Measurements from ENCODE around the gene MINDY2.
A peak's percentile ranks its signal among the peaks of the same experiment; 100 is the strongest.

The MINDY2 gene

GRCh38 chr15:58742819-58743502 lies 28.1 kb upstream of the MINDY2 start:
- H3K4me1 ChIP-seq (ENCODE audit: control extremely low read depth in 1 of 4, control insufficient read depth in 4 of 4, insufficient read depth in 4 of 4, low read length in 3 of 4): peaks cover under 1 to 40% (median 16%) of the 10 kb centered on the region in 4 experiments
- no peak overlapping the region for H3K27ac ChIP-seq (ENCODE audit: insufficient read depth in 1 of 2, low read depth in 1 of 2, low read length in 2 of 2, poor library complexity in 1 of 2, severe bottlenecking in 2 of 2)
- no peak for DNase-seq
- WGBS (ENCODE audit: insufficient coverage): 88% methylated on average over 5 of the region's 5 CpGs
- H3K9me3 ChIP-seq (ENCODE audit: control extremely low read depth in 1 of 5, control insufficient read depth in 4 of 5, insufficient read depth in 2 of 5, low read depth in 1 of 5, low read length in 4 of 5): no peaks in the 10 kb centered on the region
- H3K4me3 ChIP-seq (ENCODE audit: control insufficient read depth in 1 of 7, extremely low read depth in 1 of 7, insufficient read depth in 4 of 7, low read depth in 2 of 7, low read length in 6 of 7): no peak overlapping the region
- CTCF ChIA-PET: interaction anchor here (0.6 kb wide), 1 partner anchor 46 kb away, joined by 3 read pairs; no protein-coding TSS in a partner anchor
- no peaks in the 10 kb centered on the region for H3K27me3 ChIP-seq (replicated peaks in 2 of 5; ENCODE audit: control insufficient read depth in 4 of 5, insufficient read depth in 5 of 5, low read length in 4 of 5)
- no peaks in the 10 kb centered on the region for H3K36me3 ChIP-seq (ENCODE audit: control insufficient read depth in 4 of 4, insufficient read depth in 4 of 4, low read length in 3 of 4)
- POLR2A ChIA-PET: interaction anchor here (0.6 kb wide), 1 partner anchor 1153 kb away, joined by 4 read pairs; no protein-coding TSS in a partner anchor

- no peak overlapping the region for H3K27ac ChIP-seq (ENCODE audit: insufficient read depth in 1 of 2, low read depth in 1 of 2, low read length in 2 of 2, poor library complexity in 1 of 2, severe bottlenecking in 2 of 2)
- no peaks in the 10 kb centered on the region for H3K36me3 ChIP-seq (ENCODE audit: control insufficient read depth in 4 of 4, insufficient read depth in 4 of 4, low read length in 3 of 4)
- no peaks in the 10 kb centered on the region for H3K27me3 ChIP-seq (replicated peaks in 2 of 5; ENCODE audit: control insufficient read depth in 4 of 5, insufficient read depth in 5 of 5, low read length in 4 of 5)
- 100% methylated on average over 1 of the region's 1 CpG for WGBS (ENCODE audit: insufficient coverage)
- POLR2A ChIA-PET: no interaction called here
- no peak overlapping the region for H3K4me3 ChIP-seq (ENCODE audit: control insufficient read depth in 1 of 7, extremely low read depth in 1 of 7, insufficient read depth in 4 of 7, low read depth in 2 of 7, low read length in 6 of 7)
- CTCF ChIA-PET: no interaction called here
- no peaks in the 10 kb centered on the region for H3K9me3 ChIP-seq (ENCODE audit: control extremely low read depth in 1 of 5, control insufficient read depth in 4 of 5, insufficient read depth in 2 of 5, low read depth in 1 of 5, low read length in 4 of 5)
- H3K4me1 ChIP-seq (ENCODE audit: control extremely low read depth in 1 of 4, control insufficient read depth in 4 of 4, insufficient read depth in 4 of 4, low read length in 3 of 4): peaks cover 5 to 35% (median 25%) of the 10 kb centered on the region in 4 experiments
- DNase-seq: no peak
Measured at GRCh38 chr15:58746174-58746573, 24.9 kb upstream of the MINDY2 start.

GRCh38 chr15:58748040-58748851 lies 22.9 kb upstream of the MINDY2 start:
- H3K27me3 ChIP-seq (replicated peaks in 2 of 5; ENCODE audit: control insufficient read depth in 4 of 5, insufficient read depth in 5 of 5, low read length in 4 of 5): no peaks in the 10 kb centered on the region
- 0% methylated on average over 6 of the region's 14 CpGs for WGBS (ENCODE audit: insufficient coverage)
- peak in 2 of 3 donors; percentile 31 to 43 for DNase-seq
- H3K36me3 ChIP-seq (ENCODE audit: control insufficient read depth in 4 of 4, insufficient read depth in 4 of 4, low read length in 3 of 4): no peaks in the 10 kb centered on the region
- H3K27ac ChIP-seq (ENCODE audit: insufficient read depth in 1 of 2, low read depth in 1 of 2, low read length in 2 of 2, poor library complexity in 1 of 2, severe bottlenecking in 2 of 2): peak overlapping the region; percentile 75 to 93
- no peaks in the 10 kb centered on the region for H3K9me3 ChIP-seq (ENCODE audit: control extremely low read depth in 1 of 5, control insufficient read depth in 4 of 5, insufficient read depth in 2 of 5, low read depth in 1 of 5, low read length in 4 of 5)
- ChIA-PET POLR2A (no interaction called here), CTCF (interaction anchor here (1.0 kb wide), 1 partner anchor 9 kb away, joined by 3 read pairs; no protein-coding TSS in a partner anchor)
- H3K4me1 ChIP-seq (ENCODE audit: control extremely low read depth in 1 of 4, control insufficient read depth in 4 of 4, insufficient read depth in 4 of 4, low read length in 3 of 4): peaks cover 5 to 40% (median 25%) of the 10 kb centered on the region in 4 experiments
- H3K4me3 ChIP-seq (ENCODE audit: control insufficient read depth in 1 of 7, extremely low read depth in 1 of 7, insufficient read depth in 4 of 7, low read depth in 2 of 7, low read length in 6 of 7): peak overlapping the region; percentile 76 to 99 (median 94)

GRCh38 chr15:58748852-58749531 lies 22.1 kb upstream of the MINDY2 start:
- Histone ChIP-seq H3K4me1 (ENCODE audit: control extremely low read depth in 1 of 4, control insufficient read depth in 4 of 4, insufficient read depth in 4 of 4, low read length in 3 of 4) (peaks cover 5 to 40% (median 25%) of the 10 kb centered on the region in 4 experiments), H3K27me3 (replicated peaks in 2 of 5; ENCODE audit: control insufficient read depth in 4 of 5, insufficient read depth in 5 of 5, low read length in 4 of 5) (no peaks in the 10 kb centered on the region), H3K4me3 (ENCODE audit: control insufficient read depth in 1 of 7, extremely low read depth in 1 of 7, insufficient read depth in 4 of 7, low read depth in 2 of 7, low read length in 6 of 7) (peak overlapping the region; percentile 76 to 99 (median 94)), H3K9me3 (ENCODE audit: control extremely low read depth in 1 of 5, control insufficient read depth in 4 of 5, insufficient read depth in 2 of 5, low read depth in 1 of 5, low read length in 4 of 5) (no peaks in the 10 kb centered on the region), H3K36me3 (ENCODE audit: control insufficient read depth in 4 of 4, insufficient read depth in 4 of 4, low read length in 3 of 4) (no peaks in the 10 kb centered on the region), H3K27ac (ENCODE audit: insufficient read depth in 1 of 2, low read depth in 1 of 2, low read length in 2 of 2, poor library complexity in 1 of 2, severe bottlenecking in 2 of 2) (peak overlapping the region; percentile 75 to 93)
- WGBS (ENCODE audit: insufficient coverage): under 1% methylated on average over 66 of the region's 81 CpGs
- ChIA-PET CTCF (interaction anchor here (1.4 to 2.5 kb wide), 2 partner anchors 12 to 22 kb away, joined by 6 to 13 read pairs; partner anchors contain the start of gene MINDY2), POLR2A (interaction anchor here (2.1 kb wide), 1 partner anchor 22 kb away, joined by 11 read pairs; the partner anchor contains the start of gene MINDY2)
- DNase-seq: peak; percentile 34 to 71 (median 60)

GRCh38 chr15:58749532-58750337 lies 21.4 kb upstream of the MINDY2 start, which contains the start of gene ADAM10:
Gene ADAM10 (minus strand): TSS chr15:58749707. CDS start chr15:58749534, 173 bp downstream.
- H3K4me3 ChIP-seq (ENCODE audit: control insufficient read depth in 1 of 7, extremely low read depth in 1 of 7, insufficient read depth in 4 of 7, low read depth in 2 of 7, low read length in 6 of 7): peak within 1 kb of the TSS; percentile 83 to 99 (median 94)
- no peaks in the 10 kb centered on the region for H3K27me3 ChIP-seq (replicated peaks in 2 of 5; ENCODE audit: control insufficient read depth in 4 of 5, insufficient read depth in 5 of 5, low read length in 4 of 5)
- POLR2A ChIA-PET: interaction anchor here (0.5 to 2.1 kb wide), 4 partner anchors 13 to 889 kb away, joined by 3 to 11 read pairs (median 4); partner anchors contain the start of gene MINDY2
- no peaks in the 10 kb centered on the region for H3K36me3 ChIP-seq (ENCODE audit: control insufficient read depth in 4 of 4, insufficient read depth in 4 of 4, low read length in 3 of 4)
- H3K9me3 ChIP-seq (ENCODE audit: control extremely low read depth in 1 of 5, control insufficient read depth in 4 of 5, insufficient read depth in 2 of 5, low read depth in 1 of 5, low read length in 4 of 5): no peaks in the 10 kb centered on the region
- DNase-seq: peak; percentile 98
- peaks cover 5 to 40% (median 25%) of the 10 kb centered on the region in 4 experiments for H3K4me1 ChIP-seq (ENCODE audit: control extremely low read depth in 1 of 4, control insufficient read depth in 4 of 4, insufficient read depth in 4 of 4, low read length in 3 of 4)
- H3K27ac ChIP-seq (ENCODE audit: insufficient read depth in 1 of 2, low read depth in 1 of 2, low read length in 2 of 2, poor library complexity in 1 of 2, severe bottlenecking in 2 of 2): peak within 1 kb of the TSS; percentile 75 to 93
- WGBS (ENCODE audit: insufficient coverage): under 1% methylated on average over 51 of the region's 62 CpGs
- CTCF ChIA-PET: interaction anchor here (1.4 to 2.5 kb wide), 2 partner anchors 11 to 21 kb away, joined by 6 to 13 read pairs; partner anchors contain the start of gene MINDY2

- no peak overlapping the region for H3K4me3 ChIP-seq (ENCODE audit: control insufficient read depth in 1 of 7, extremely low read depth in 1 of 7, insufficient read depth in 4 of 7, low read depth in 2 of 7, low read length in 6 of 7)
- no peak for DNase-seq
- no peaks in the 10 kb centered on the region for H3K27me3 ChIP-seq (replicated peaks in 2 of 5; ENCODE audit: control insufficient read depth in 4 of 5, insufficient read depth in 5 of 5, low read length in 4 of 5)
- no peaks in the 10 kb centered on the region for H3K9me3 ChIP-seq (ENCODE audit: control extremely low read depth in 1 of 5, control insufficient read depth in 4 of 5, insufficient read depth in 2 of 5, low read depth in 1 of 5, low read length in 4 of 5)
- POLR2A ChIA-PET: no interaction called here
- CTCF ChIA-PET: interaction anchor here (0.6 to 1.2 kb wide), 2 partner anchors 18 to 41 kb away, joined by 3 to 4 read pairs; partner anchors contain the start of gene MINDY2
- peaks cover 3 to 20% (median 15%) of the 10 kb centered on the region in 4 experiments for H3K4me1 ChIP-seq (ENCODE audit: control extremely low read depth in 1 of 4, control insufficient read depth in 4 of 4, insufficient read depth in 4 of 4, low read length in 3 of 4)
- WGBS (ENCODE audit: insufficient coverage): 75% methylated on average over 1 of the region's 3 CpGs
- no peaks in the 10 kb centered on the region for H3K36me3 ChIP-seq (ENCODE audit: control insufficient read depth in 4 of 4, insufficient read depth in 4 of 4, low read length in 3 of 4)
- H3K27ac ChIP-seq (ENCODE audit: insufficient read depth in 1 of 2, low read depth in 1 of 2, low read length in 2 of 2, poor library complexity in 1 of 2, severe bottlenecking in 2 of 2): no peak overlapping the region
Measured at GRCh38 chr15:58752716-58753115, 18.4 kb upstream of the MINDY2 start.

Measured in common myeloid progenitor, CD34-positive (primary cell).